Measurements from ENCODE around the gene TXNL4A.
A peak's percentile ranks its signal among the peaks of the same experiment; 100 is the strongest.

TXNL4A gene

DNA sequence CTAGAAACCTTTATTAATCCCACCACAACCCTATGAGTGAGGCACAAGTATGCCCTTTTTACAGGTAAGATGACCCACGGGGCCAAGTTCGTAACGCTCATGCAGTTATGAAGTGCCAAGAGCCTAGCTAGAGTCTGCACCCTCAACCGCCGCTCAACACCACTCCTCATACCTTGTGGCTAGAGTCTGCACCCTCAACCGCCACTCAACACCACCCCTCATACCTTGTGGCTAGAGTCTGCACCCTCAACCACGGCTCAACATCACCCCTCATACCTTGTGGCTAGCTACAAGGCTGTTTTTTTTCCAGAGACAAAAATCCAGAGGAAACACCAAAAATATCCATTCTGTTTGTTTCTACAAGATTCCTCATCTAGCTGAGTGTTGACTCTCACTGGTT, 4.6 kb downstream of the TXNL4A start:
- Mint-ChIP-seq H3K27ac (peak overlapping the region; percentile 70), H3K4me1 (ENCODE audit: low read depth) (peaks cover 61% of the 10 kb centered on the region), H3K36me3 (ENCODE audit: low read depth) (peaks cover 53% of the 10 kb centered on the region), H3K9me3 (no peaks in the 10 kb centered on the region), H3K4me3 (no peak overlapping the region), H3K27me3 (no peaks in the 10 kb centered on the region)
- intact Hi-C loops (cut with micrococcal nuclease) = loop anchor here (10.0 kb wide), 2 partner anchors 49 to 189 kb away; partner anchors contain the start of gene KCNG2

DNA sequence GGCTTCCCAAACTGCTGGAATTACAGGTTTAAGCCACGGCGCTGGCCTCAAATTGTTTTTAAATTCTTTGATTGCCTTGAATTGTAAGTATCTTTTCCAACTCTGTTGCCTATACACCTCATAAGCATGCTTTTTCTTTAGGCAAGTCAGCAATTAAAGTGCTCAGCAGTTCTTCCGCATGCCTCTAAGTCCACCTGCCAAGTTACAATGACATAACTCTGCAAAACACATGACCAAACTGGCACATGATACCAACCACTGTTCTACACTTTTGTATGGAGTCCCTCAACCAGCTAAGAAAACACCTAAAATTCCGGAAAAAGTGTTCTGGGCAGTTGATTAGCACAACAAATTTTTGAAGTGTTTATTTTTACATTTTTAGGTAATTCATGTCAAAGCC, 5.1 kb downstream of the TXNL4A start:
- Mint-ChIP-seq H3K9me3 (no peaks in the 10 kb centered on the region), H3K4me3 (peak overlapping the region; percentile 51), H3K4me1 (ENCODE audit: low read depth) (peaks cover 61% of the 10 kb centered on the region), H3K36me3 (ENCODE audit: low read depth) (peaks cover 54% of the 10 kb centered on the region), H3K27me3 (no peaks in the 10 kb centered on the region), H3K27ac (peak overlapping the region; percentile 70)
- intact Hi-C loops (cut with micrococcal nuclease) = loop anchor here (10.0 kb wide), 2 partner anchors 48 to 188 kb away; partner anchors contain the start of gene KCNG2

DNA sequence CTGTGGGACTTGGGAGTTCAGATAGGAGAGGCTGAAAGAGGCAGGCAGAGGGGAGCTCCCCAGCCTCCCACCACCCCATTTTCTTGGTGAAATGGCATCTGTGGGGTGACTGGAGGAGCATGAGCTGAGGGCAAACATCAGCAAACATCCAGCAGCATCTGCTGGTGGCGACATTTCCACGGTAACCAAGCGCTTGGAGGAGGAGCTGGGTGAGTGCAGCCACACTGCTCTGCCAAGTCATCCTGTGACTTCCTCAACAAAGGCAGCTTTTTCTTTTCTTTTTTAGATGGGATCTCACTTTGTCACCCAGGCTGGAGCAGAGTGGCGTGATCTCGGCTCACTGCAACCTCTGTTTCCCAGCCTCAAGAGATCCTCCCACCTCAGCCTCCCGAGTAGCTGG, 5.6 kb downstream of the TXNL4A start:
- peak overlapping the region; percentile 51 for H3K4me3 Mint-ChIP-seq
- H3K27me3 Mint-ChIP-seq = no peaks in the 10 kb centered on the region
- H3K27ac Mint-ChIP-seq = peak overlapping the region; percentile 70
- peaks cover 66% of the 10 kb centered on the region for H3K4me1 Mint-ChIP-seq (ENCODE audit: low read depth)
- H3K9me3 Mint-ChIP-seq = no peaks in the 10 kb centered on the region
- peaks cover 59% of the 10 kb centered on the region for H3K36me3 Mint-ChIP-seq (ENCODE audit: low read depth)
- intact Hi-C loops (cut with micrococcal nuclease) = loop anchor here (10.0 kb wide), 2 partner anchors 48 to 188 kb away; partner anchors contain the start of gene KCNG2

DNA sequence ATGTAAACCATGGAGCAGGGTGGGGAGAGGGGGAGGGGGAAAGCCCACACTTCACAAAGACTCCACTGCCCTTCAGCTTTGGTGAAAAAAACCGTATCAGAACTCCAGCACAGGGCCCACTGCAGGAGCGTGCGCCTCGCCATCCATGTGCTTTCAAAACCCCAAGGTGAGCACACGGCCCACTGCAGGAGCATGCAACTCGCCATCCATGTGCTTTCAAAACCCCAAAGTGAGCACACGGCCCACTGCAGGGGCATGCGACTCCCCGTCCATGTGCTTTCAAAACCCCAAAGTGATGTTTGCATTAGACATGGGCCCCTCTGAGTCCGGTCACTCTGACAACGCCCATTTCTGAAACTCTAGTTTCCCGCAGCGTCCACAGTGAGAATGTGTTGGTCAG, 7.8 kb downstream of the TXNL4A start:
- Mint-ChIP-seq H3K27ac (no peak overlapping the region), H3K27me3 (no peaks in the 10 kb centered on the region), H3K9me3 (no peaks in the 10 kb centered on the region), H3K4me1 (ENCODE audit: low read depth) (peaks cover 50% of the 10 kb centered on the region), H3K4me3 (no peak overlapping the region), H3K36me3 (ENCODE audit: low read depth) (peaks cover 67% of the 10 kb centered on the region)
- intact Hi-C loops (cut with micrococcal nuclease) = loop anchor here (10.0 kb wide), 2 partner anchors 46 to 186 kb away; partner anchors contain the start of gene KCNG2

DNA sequence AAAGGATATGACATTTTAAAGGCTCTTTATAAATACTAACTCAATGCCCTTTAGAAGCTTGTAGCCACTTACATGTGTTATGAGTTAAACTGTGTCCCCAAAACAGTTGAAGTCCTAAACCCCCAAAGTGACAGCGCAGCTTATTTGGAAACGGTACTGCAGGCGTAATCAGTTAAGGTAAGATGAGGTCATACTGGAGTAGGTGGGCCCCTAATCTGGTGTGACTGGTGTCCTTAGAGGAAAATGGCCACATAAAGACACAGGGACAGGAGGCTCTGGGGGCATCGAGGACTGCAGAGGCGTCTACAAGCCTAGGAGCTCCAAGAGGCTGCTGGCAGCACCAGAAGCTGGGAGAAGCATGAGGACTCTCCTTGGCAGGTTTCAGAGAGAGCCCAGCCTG, 8.5 kb downstream of the TXNL4A start:
- Mint-ChIP-seq H3K27ac (no peak overlapping the region), H3K36me3 (ENCODE audit: low read depth) (peaks cover 67% of the 10 kb centered on the region), H3K27me3 (no peaks in the 10 kb centered on the region), H3K4me1 (ENCODE audit: low read depth) (peaks cover 43% of the 10 kb centered on the region), H3K9me3 (no peaks in the 10 kb centered on the region), H3K4me3 (no peak overlapping the region)
- intact Hi-C loops (cut with micrococcal nuclease) = loop anchor here (10.0 kb wide), 2 partner anchors 45 to 185 kb away; partner anchors contain the start of gene KCNG2

DNA sequence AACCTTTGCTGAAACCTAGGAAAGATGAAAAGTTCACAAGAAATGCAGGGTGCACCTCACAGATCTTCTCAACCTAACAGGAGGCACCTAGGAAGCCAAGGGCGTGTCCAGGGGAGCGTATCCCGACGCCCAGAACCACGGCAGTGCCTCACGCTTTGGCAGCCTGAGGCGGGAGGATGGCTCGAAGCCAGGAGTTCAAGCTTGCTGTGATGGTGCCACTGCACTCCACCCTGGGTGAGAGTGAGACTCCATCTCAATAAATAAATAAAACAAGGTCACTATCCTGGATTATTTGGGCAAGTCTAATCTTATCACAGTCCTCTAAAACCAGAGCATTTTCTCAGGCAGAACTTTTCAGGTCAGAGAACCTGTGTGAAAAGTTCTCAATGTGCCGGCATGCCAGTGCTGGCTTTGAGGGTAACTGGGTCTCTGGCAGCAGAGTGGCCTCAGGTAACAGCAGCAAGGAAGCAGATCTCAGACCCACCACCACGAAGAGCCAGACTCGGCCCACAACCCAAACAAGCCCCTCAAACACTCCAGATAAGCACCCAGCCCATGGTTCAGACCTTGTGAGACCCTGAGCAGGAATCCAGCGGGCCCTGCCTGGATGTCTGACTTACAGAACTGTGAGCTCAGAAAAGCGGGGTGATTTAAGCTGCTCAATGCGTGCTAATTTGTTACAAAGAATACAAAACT, 12.2 kb downstream of the TXNL4A start:
- H3K27me3 Mint-ChIP-seq = no peaks in the 10 kb centered on the region
- H3K4me1 Mint-ChIP-seq (ENCODE audit: low read depth) = peaks cover 11% of the 10 kb centered on the region
- peaks cover 84% of the 10 kb centered on the region for H3K36me3 Mint-ChIP-seq (ENCODE audit: low read depth)
- H3K4me3 Mint-ChIP-seq = no peak overlapping the region
- H3K9me3 Mint-ChIP-seq = no peaks in the 10 kb centered on the region
- H3K27ac Mint-ChIP-seq = peak overlapping the region; percentile 14
- intact Hi-C loops (cut with micrococcal nuclease) = no loop called here

DNA sequence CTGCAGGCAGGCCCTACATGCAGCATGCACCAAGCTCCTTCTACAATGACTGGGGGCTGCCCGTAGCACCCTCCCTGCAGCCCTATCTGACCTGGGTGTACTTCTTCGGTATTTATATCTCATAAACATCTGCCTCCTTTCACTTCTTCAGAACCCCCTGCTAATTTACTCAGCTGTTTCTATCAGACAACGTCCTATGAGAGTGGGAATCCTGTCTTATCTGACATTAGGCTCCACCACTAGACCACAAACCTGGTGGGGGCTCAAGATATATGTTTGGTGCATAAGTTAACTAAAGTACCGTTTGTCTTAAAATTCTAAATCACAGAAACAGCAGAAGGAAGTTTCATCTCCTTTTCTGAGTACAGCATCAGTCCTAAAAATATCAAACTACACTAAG, 13.3 kb downstream of the TXNL4A start:
- H3K4me1 Mint-ChIP-seq (ENCODE audit: low read depth) = peaks cover 5% of the 10 kb centered on the region
- no peaks in the 10 kb centered on the region for H3K9me3 Mint-ChIP-seq
- H3K4me3 Mint-ChIP-seq = no peak overlapping the region
- H3K36me3 Mint-ChIP-seq (ENCODE audit: low read depth) = peaks cover 93% of the 10 kb centered on the region
- H3K27me3 Mint-ChIP-seq = no peaks in the 10 kb centered on the region
- intact Hi-C loops (cut with micrococcal nuclease) = no loop called here
- H3K27ac Mint-ChIP-seq = no peak overlapping the region

DNA sequence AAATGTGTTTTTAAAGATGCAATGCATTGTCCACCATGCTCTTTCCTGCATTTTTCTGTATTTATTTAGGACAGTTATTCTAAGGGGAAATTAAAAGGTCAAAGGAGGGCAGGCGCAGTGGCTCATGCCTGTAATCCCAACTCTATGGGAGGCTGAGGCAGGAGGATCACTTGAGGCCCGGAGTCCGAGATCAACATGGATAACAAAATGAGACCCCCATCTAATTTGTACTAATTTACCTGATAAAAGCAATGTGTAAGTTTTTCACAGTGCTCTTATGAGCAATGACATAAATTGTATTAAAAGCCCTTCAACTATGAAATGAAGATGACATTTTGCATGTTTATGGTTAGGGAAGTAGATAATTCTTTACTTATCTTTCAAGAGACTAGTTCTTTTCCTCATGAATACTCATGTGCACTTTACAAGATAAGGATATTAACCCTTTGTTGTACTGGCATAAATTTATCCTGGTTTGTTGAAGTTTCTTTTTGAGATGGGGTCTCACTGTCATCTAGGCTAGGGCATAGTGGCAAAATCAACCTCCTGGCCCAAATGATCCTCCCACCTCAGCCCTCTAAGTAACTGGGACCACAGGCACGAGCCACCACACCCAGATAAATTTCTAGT, 14.2 kb downstream of the TXNL4A start:
- Mint-ChIP-seq H3K27ac (no peak overlapping the region), H3K4me1 (ENCODE audit: low read depth) (peaks cover 5% of the 10 kb centered on the region), H3K4me3 (no peak overlapping the region), H3K27me3 (no peaks in the 10 kb centered on the region), H3K9me3 (no peaks in the 10 kb centered on the region), H3K36me3 (ENCODE audit: low read depth) (peaks cover 93% of the 10 kb centered on the region)
- intact Hi-C loops (cut with micrococcal nuclease) = no loop called here

DNA sequence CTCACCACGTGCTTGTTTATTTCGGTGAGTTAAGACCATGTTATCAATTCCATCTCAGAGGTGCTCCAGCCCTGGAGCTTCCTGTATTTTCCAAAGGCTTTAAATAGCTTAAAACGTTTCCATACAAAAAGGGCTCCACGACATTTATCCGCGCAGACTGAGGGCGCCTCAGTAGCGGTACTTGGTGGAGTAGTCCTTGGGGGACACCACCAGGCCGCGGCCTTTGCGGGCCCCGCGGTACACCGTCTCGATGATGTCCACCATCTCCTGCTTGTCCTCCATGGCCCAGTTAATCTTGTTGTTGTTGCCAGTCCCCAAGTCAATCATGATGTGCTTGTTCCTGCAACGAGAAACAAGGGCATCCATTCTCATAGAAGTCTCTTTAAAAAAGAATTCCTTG, 14.8 kb downstream of the TXNL4A start:
- Mint-ChIP-seq H3K27ac (no peak overlapping the region), H3K27me3 (no peaks in the 10 kb centered on the region), H3K9me3 (no peaks in the 10 kb centered on the region), H3K4me3 (no peak overlapping the region), H3K4me1 (ENCODE audit: low read depth) (peaks cover 5% of the 10 kb centered on the region), H3K36me3 (ENCODE audit: low read depth) (peaks cover 95% of the 10 kb centered on the region)
- intact Hi-C loops (cut with micrococcal nuclease) = no loop called here

DNA sequence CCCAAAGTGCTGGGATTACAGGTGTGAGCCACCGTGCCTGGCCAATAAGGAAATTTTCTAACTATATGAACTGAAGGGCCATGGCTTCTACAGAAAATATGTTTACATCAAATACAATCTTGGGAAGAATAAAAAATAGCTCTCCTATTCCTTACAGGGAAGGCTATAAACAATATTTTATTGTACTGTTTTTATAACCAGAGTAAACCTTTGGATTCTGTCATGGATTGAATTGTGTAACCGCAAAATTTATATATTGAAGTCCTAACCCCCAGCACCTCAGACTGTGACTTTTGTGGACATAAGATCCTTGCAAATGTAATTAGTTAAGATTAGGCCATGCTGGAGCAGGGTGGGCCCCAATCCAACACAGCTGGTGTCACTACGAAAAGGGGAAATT, 15.6 kb downstream of the TXNL4A start:
- H3K27me3 Mint-ChIP-seq = no peaks in the 10 kb centered on the region
- H3K4me1 Mint-ChIP-seq (ENCODE audit: low read depth) = peaks cover under 1% of the 10 kb centered on the region
- intact Hi-C loops (cut with micrococcal nuclease) = no loop called here
- H3K9me3 Mint-ChIP-seq = no peaks in the 10 kb centered on the region
- no peak overlapping the region for H3K4me3 Mint-ChIP-seq
- H3K36me3 Mint-ChIP-seq (ENCODE audit: low read depth) = peaks cover 96% of the 10 kb centered on the region
- no peak overlapping the region for H3K27ac Mint-ChIP-seq

DNA sequence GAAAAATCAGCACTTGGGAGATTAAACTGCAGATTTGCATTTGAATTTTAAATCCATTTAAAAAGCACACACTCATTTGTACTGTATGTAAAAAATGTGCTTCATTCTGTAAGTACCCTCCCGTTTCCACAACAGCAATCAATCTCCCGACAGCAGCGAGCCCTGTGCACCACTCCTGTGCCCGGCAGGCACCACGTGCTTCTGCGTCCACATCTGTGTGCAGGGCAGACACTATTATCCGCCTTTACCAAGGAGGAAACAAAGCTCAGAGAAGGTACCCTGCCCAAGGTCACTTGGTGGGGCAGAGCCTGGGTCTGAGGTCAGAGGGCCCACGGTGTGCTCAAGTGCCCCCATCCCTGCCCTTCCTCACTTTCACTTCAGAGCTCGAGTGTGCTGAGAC, 16.4 kb downstream of the TXNL4A start:
- Mint-ChIP-seq H3K27me3 (no peaks in the 10 kb centered on the region), H3K9me3 (no peaks in the 10 kb centered on the region), H3K4me1 (ENCODE audit: low read depth) (no peaks in the 10 kb centered on the region), H3K36me3 (ENCODE audit: low read depth) (peaks cover 94% of the 10 kb centered on the region), H3K27ac (no peak overlapping the region), H3K4me3 (no peak overlapping the region)
- intact Hi-C loops (cut with micrococcal nuclease) = no loop called here

DNA sequence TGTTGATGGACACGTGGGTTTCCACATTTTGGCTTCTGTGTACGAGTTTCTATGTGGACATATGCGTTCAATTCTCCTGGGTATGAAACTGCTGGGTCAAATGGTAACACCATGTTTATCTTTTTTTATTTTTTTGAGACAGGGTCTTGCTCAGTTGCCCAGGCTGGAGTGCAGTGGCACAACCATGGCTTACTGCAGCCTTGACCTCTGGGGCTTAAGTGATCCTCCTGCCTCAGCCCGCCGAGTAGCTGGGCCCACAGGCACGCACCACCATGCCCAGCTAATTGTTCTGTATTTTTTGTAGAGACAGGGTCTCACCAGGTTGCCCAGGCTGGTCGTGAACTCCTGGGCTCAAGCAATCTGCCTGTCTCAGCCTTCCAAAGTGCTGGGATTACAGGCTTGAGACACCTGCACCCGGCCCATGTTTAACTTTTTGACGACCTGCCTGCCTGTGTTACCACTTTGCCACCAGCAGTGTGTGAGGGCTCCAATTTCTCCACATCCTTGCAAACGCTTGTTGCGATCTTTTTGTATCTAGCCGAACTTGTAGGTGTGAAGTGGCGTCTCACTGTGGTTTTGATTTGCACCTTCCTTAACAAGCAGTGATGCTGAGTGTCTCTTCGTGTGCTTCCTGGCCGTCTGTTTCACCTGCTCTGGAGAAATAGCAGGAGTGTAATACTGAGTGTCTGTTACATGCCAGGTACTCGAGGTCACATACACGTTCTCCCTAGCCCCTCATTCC, 17.0 kb downstream of the TXNL4A start:
- no peaks in the 10 kb centered on the region for H3K9me3 Mint-ChIP-seq
- H3K27ac Mint-ChIP-seq = no peak overlapping the region
- peaks cover 92% of the 10 kb centered on the region for H3K36me3 Mint-ChIP-seq (ENCODE audit: low read depth)
- intact Hi-C loops (cut with micrococcal nuclease) = no loop called here
- H3K27me3 Mint-ChIP-seq = no peaks in the 10 kb centered on the region
- H3K4me3 Mint-ChIP-seq = no peak overlapping the region
- H3K4me1 Mint-ChIP-seq (ENCODE audit: low read depth) = no peaks in the 10 kb centered on the region

DNA sequence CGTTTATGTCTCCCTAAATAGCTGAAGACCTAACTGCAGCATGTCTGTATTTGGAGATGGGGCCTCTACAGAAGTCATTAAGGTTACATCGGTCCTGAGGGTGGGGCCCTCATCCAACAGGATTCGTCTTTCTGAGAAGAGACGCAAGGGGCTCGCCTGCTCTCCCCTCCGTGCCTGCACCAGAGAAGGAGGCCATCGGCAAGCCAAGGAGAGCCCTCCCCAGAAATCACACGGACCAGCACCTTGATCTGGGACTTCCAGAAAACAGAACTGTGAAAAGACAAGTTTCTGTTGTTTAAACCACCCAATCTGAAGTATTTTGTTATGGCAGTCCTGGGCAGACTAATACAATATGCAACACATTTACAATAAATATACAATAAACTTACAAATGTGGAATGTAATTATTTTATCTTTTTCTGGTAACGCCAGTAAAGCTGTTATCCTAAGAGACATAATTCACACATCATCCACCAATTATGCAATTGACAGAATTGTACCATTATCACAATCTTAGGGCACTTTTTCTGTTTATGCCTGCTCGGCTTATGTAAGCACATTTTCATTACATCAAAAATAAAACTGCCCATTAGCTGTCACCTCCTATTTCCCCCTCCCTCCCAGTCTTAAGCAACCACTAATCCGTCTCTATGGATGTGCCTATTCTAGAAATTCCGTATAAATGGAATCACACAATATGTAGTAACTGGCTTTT, 17.8 kb downstream of the TXNL4A start:
- peaks cover 3% of the 10 kb centered on the region for H3K4me1 Mint-ChIP-seq (ENCODE audit: low read depth)
- no peaks in the 10 kb centered on the region for H3K9me3 Mint-ChIP-seq
- intact Hi-C loops (cut with micrococcal nuclease) = no loop called here
- H3K27me3 Mint-ChIP-seq = no peaks in the 10 kb centered on the region
- no peak overlapping the region for H3K4me3 Mint-ChIP-seq
- H3K27ac Mint-ChIP-seq = no peak overlapping the region
- H3K36me3 Mint-ChIP-seq (ENCODE audit: low read depth) = peaks cover 84% of the 10 kb centered on the region

Measured in dendritic cell treated with granulocyte-macrophage colony-stimulating factor and Interleukin-4, amounts not matched to agents 40 ng/mL and 50 ng/mL, for 4 days (primary cell).